ENCODE results near the gene FBXW12.
A peak's percentile ranks its signal among the peaks of the same experiment; 100 is the strongest.
"Not testable (repeated sequence)": the region's sequence is repeated elsewhere in the genome, so short reads cannot be mapped to it uniquely, and the experiment has no call there.

FBXW12 gene

DNA sequence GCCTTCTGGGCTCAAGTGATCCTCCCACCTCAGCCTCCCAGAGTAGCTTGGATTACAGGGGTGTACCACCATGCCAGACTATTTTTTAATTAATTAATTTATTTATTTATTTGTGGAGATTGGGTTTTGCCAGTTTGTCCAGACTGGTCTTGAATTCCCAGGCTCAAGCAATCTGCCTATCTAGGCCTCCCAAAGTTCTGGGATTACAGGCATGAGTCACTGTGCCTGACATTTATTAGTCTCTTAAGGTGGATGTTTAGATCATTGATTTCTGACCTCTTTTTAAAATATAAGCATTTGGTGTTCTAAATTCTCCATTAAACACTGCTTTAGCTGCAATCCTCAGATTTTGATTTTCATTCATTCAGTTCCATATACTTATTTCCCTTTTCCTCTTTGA lies 15.6 kb downstream of the FBXW12 start:
- DNase-seq: no peak

DNA sequence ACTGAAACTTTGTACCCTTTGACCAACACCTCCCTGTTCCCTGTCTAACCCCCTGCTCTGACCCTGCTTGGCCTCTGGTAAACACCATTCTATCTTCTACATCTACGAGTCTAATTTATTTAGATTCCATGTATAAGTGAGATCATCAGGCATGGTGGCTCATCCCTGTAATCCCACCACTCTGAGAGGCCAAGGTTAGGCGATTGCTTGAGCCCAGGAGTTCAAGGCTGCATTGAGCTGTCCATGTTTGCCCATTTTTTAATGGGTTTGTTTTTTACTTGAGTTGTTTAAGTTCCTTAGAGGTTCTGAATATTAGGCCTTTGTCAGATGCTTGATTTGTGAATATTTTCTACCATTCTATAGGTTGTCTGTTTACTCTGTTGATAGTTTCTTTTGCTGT lies 16.9 kb downstream of the FBXW12 start:
- DNase-seq: no peak

GRCh38 chr3:48394391-48394790 lies 22.4 kb downstream of the FBXW12 start:
- no peak for DNase-seq

GRCh38 chr3:48395714-48396113 lies 23.7 kb downstream of the FBXW12 start:
- no peak for DNase-seq

DNA sequence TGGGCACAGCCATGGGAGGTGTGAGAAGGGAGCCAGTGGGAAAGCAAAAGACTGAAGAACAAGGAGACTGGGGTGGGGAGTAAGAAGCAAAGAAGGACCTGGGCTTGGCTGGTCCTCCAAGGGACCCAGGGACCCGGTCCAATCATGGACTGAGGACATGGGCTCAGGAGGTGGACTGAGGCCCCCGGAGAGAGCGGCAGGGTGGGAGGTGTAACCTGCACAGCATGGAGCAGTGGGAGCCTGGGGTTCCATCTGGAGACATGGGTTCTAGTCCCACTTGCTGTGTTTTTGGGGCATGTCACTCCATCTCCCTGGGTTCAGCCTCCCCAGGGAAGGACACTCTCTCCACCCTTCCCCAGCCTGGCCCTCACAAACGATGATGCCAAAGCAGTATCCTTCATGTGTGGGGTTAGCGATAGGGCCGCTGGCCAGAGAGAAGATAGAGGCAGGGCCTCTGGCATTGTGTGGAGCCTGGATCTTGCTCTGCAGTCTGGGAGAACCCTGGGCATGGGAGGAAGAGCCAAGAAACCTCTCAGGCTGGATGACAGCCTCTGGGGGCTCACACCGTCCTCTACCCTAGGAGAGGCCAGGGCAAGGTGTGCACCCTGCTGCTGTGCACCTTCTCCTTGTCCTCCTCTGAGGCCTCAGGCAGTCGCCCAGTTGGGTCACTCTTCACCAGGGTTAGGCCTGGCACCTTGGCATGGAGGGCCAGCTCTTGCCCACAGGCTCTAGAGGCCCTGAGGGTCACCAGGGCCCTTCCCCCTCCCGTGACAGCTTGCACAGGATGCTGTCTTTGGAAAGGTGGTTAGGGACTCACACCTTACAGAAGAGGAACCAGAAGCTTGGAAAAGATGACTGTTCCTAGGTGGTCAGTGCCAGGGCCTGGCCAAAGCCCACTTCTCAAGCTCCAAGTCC lies 26.0 kb downstream of the FBXW12 start:
- DNase-seq: no peak

GRCh38 chr3:48398701-48399386 lies 26.8 kb downstream of the FBXW12 start:
- no peak for DNase-seq

DNA sequence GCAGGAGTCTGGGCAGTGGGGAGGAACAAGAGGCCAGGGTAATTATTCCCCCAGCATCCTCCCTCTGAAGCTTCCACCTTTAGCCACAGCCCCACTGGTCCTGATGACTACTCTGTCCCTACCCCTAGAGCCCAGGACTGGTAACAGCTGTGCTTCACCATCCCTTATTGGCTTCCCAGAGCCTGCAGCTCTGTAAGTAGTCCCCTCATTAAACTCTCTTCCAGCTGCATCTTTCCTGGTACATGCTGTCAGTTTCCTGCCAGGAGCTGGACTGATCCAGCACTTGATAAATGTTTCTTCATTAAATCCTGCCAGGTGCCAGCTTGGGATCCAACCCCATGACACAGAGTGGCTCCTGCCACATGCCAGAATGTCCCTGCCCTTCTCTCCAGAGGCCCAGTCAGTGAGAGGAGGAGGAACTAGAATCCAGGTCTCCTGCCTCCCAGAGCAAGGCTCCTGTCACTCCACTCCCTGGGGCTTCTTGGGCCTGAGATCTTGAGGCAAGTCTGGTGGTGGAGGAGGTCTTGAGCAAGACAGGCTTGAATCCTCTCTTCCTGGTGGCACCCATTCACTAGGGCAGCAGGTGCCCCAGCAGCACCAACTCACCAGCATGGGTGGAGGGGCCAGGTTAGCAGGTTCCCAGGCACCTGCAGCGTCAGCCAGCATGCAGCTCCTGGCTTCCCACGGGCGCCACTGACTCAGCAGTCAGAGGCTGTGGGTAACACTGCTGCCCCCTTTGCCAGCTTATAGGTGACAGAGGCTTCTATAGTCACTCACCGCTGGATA lies 27.6 kb downstream of the FBXW12 start:
- DNase-seq: no peak

GRCh38 chr3:48400824-48401433 lies 28.9 kb downstream of the FBXW12 start:
- peak; percentile 28 for DNase-seq

GRCh38 chr3:48401434-48401901 lies 29.4 kb downstream of the FBXW12 start:
- DNase-seq: not testable (repeated sequence)

- DNase-seq: no peak
Measured at GRCh38 chr3:48402281-48402732, 30.3 kb downstream of the FBXW12 start.

DNA sequence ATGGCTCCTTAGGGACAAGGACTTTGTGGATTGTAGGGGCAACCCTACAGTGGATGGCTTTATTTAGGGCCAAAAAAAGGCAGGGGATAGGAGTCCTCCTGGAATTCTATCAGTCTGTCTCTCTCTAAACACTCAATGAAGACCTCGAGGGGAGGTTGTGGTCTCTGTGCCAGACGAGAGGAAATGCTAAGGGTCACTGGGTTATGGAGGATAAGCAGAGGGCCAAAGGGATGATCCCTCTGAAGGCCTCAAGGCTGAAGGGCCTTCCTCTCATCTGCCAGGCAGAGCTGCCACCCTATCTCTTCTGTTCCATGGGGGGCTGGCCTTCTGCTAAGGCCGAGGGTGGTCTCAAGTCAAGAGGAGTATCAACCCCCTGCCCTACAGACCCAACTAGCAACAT lies 30.9 kb downstream of the FBXW12 start:
- DNase-seq: no peak

DNA sequence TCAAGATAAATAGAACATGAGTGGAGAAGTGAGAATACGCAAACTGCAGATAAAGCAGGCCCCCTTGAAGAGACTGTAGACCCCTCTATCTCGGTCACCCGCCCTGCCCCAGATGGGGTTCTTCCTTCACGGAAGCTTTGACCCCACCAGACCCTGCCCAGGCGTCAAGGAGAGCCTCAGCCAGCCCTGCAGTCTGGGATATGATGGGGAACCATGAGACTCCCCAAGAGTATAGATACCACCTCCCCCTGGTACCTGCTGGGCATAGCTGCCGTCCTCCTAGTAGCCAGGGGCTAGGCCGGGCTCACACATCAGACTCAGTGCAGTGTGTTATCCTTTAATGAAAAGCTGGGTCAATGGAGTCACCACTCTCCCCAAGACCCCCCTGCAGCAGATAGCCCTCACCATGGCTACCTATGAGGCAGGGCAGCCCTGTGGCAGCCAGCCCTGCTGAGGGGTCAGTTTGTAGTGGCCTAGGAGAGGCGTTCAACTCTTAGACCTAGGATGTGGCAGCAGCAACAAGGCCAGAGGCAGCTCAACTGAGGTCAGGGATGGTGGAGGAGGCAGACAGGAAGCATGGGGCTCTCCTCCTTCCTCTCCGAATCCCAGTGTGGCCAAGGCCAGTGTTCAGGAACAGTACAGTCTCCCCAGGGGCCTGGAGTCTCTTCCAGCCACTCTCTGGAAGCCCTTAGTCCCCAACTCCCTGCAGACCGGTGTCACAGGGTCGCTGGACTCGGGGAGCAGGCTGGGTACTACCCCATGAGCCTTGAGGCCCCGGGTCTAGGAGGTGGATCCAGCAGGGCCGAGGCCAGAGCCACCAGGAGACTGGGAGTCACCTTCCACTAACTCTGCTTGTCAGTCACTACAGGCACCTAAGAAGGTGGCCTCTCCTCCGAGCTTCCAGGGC lies 31.8 kb downstream of the FBXW12 start:
- no peak for DNase-seq

DNA sequence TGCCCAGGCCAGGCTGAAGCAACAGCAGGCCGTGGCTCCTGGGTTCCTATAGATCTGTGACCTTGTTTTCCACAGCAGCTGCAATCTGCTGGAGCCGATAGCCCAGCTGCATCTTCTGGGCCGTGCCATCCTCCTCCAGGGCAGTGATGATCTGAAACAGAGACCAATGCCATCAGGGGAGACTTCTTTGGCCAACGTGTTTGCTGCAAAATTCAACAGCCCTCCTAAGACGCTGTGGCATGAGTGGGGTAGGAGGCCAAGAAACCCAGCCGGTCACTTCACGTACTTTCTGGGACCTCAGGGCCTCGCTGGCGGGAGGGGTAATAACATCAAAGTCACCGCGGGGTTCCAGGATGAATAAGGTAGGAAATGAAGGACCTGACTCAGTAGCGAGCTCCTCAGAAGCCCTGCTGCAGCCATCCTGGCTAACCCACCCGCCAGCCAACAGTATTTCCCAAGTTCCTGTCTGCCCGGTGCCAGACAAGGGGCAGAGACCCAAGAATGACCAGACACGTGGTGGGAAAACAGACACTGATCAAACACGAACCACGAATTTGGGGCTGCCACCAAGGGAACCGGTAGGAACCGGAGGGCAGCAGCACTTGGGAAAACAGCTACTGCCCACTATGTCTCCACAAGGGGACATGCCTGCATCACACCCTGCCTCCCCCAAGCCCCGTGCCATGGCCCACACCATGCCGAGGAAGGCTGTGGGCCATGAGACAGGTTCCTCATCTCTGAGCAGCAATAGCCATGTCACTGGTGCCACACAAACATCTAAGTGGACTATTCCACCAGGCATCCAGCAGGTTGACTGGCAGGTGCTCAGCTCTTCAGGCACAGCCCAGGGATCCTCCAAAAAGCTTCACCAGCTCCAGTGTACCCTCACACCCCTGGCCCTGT lies 32.7 kb downstream of the FBXW12 start:
- no peak for DNase-seq

DNA sequence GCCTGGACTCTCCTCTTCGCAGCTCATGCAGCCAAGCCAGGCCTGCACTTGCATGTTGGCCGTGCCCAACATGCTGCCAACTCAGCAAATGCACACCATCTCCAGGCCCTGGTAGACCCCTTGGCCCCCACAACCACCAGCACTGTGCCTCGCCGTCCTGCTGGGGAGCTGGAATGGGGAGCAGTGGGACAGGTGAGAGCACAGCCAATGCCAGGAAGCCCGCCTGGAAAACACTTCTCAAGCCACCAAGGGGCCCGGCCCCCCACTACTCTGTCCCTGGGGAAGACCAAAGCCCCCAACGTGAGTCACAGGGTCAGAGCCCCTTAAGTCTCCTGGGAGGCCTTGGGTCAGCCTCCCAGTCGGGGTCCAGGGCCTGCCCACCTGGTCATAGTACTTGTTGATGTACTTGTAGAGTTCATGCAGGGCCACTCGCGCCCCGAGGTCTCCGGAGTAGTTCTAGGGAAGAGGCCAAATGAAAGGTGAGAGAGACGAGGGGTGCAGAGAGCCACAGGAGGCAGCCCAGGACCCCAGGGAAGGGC lies 33.4 kb downstream of the FBXW12 start:
- DNase-seq: no peak

DNA sequence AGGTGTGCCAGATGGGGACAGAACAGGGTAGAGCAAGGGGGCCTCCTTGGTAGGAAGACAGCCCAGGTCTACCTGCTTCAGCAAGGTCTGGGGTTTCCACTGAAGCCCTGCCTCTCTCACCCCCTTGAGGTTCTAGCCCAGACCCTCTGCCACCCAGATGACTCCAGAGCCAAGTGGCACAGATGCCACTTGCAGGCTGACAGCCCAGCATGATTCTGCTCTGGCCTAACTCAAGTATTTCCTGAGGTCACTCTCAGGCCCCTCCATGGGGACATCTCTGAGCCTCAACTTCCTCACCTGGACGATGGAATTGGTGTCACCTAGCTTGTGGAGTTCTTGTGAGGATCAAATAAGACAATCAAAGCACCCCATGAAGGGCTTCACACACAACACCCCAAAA lies 34.0 kb downstream of the FBXW12 start:
- no peak for DNase-seq

GRCh38 chr3:48406443-48407431 lies 34.7 kb downstream of the FBXW12 start:
- no peak for DNase-seq

DNA sequence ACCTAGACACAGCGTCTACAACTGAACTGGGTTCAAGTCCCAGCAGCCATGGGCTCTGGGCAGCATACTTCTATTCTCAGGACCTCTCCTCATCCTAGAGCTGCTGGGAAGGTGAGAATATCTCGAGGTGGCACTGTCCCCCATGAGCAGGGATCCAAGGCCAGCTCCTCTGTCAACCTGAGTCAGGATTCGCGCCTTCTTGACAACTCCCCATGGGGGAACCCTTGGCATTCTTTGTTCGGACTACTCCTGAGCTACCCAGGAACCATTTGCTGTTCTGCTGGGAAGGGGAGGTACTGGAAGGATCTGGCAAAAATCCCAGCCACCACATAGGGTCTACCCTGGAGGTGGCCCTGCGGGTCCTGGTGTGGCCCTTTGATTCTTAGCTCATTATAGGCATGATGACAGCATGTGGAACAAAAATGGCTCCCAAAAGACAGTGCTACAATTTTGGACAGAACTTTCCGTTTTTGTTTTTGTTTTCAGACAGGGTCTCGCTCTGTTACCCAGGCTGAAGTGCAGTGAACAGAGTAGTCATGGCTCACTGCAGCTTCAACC lies 35.6 kb downstream of the FBXW12 start:
- no peak for DNase-seq

- DNase-seq: no peak
Measured at GRCh38 chr3:48408823-48409281, 36.8 kb downstream of the FBXW12 start.

All from NCI-H1436 (cell line).